H1 (cell line): ENCODE data around the gene CBFA2T2. TPM values are rescaled to one million over a fixed set of nuclear protein-coding genes. Genes with fewer than 3 reads are reported as not detected.

Source experiments
- CTCF ChIA-PET: fragments of 300-600 bp; sonication (Branson Sonifier 250); formaldehyde crosslinking; loops from one replicate; lab custom pipeline; 2021; ENCODE audit not compliant: partially characterized antibody; lab: Charles Lee
- POLR2A ChIA-PET: fragments of 300-600 bp; sonication (Branson Sonifier 250); formaldehyde crosslinking; loops from one replicate; lab custom pipeline; 2021; ENCODE audit warnings: inconsistent platforms; ENCODE audit not compliant: partially characterized antibody; lab: Charles Lee
- DNase-seq, 2 experiments: peaks; one replicate each; pipeline versions ENCODE4 v3.0.0 to v3.0.0-alpha.2; 2010 to 2022; ENCODE audit warnings: low spot score in 2 of 2, low read depth in 1 of 2, mixed read lengths in 1 of 2
- FAIRE-seq: peaks from 2 replicates; lab custom pipeline; 2011; peaks lifted over from hg19 to GRCh38; lab: Jason Lieb, UNC
- H2AFZ ChIP-seq: 2 replicates; pipeline ENCODE4 v1.8.1; 2012; ENCODE audit warnings: low read length, inconsistent platforms
- H2AK5ac ChIP-seq: 2 replicates; pipeline ENCODE4 v1.6.1; 2013; ENCODE audit warnings: low read depth, low read length
- H2BK120ac ChIP-seq: replicated peaks from 2 replicates; pipeline ENCODE3; 2013; ENCODE audit warnings: low read depth, low read length, inconsistent platforms
- H2BK12ac ChIP-seq: 2 replicates; pipeline ENCODE4 v1.6.1; 2013; ENCODE audit warnings: low read depth, low read length
- H2BK15ac ChIP-seq: 2 replicates; pipeline ENCODE4 v1.6.1; 2013; ENCODE audit warnings: low read length
- H2BK20ac ChIP-seq: 2 replicates; pipeline ENCODE4 v1.6.1; 2013; ENCODE audit warnings: low read length
- H2BK5ac ChIP-seq: 2 replicates; pipeline ENCODE4 v1.6.1; 2013; ENCODE audit warnings: low read depth, low read length
- H3K14ac ChIP-seq: 2 replicates; pipeline ENCODE4 v1.6.1; 2013; ENCODE audit warnings: inconsistent platforms; ENCODE audit not compliant: insufficient read length
- H3K18ac ChIP-seq: 2 replicates; pipeline ENCODE4 v1.6.1; 2013; ENCODE audit warnings: low read length; ENCODE audit errors: extremely low read depth
- H3K23ac ChIP-seq: 2 replicates; pipeline ENCODE4 v1.6.1; 2013; ENCODE audit warnings: inconsistent platforms; ENCODE audit not compliant: insufficient read length
- H3K23me2 ChIP-seq: 2 replicates; pipeline ENCODE4 v1.6.1; 2013; ENCODE audit warnings: low read depth, low read length
- H3K27ac ChIP-seq: 2 replicates; pipeline ENCODE4 v1.6.1; 2011; ENCODE audit warnings: low read depth, low read length, inconsistent platforms
- H3K27me3 ChIP-seq, 4 experiments: replicated peaks in 1 of 4; 1 replicate in 1 of 4; 2 replicates in 3 of 4; pipeline versions ENCODE4 v1.6.1 to v1.8.1; 2011 to 2013; ENCODE audit warnings: low read length in 3 of 4, mild to moderate bottlenecking in 3 of 4, inconsistent platforms in 2 of 4, mixed read lengths in 2 of 4, moderate library complexity in 1 of 4; ENCODE audit not compliant: control insufficient read depth in 3 of 4, insufficient read depth in 3 of 4; ENCODE audit errors: extremely low read depth in 1 of 4
- H3K36me3 ChIP-seq, 4 experiments: 2 replicates each; pipeline versions ENCODE4 v1.6.1 to v1.8.1; 2011 to 2013; ENCODE audit warnings: mild to moderate bottlenecking in 4 of 4, low read length in 3 of 4, moderate library complexity in 2 of 4, control low read depth in 1 of 4, inconsistent platforms in 1 of 4; ENCODE audit not compliant: insufficient read depth in 4 of 4, control insufficient read depth in 2 of 4
- H3K4ac ChIP-seq: replicated peaks from 2 replicates; pipeline ENCODE3; 2013; ENCODE audit warnings: low read length, low read depth, mixed read lengths, inconsistent platforms; ENCODE audit not compliant: insufficient read length
- H3K4me1 ChIP-seq, 4 experiments: replicated peaks in 1 of 4; 1 replicate in 1 of 4; 2 replicates in 3 of 4; pipeline versions ENCODE4 v1.6.1 to v1.8.1; 2011 to 2013; ENCODE audit warnings: low read length in 3 of 4, inconsistent platforms in 2 of 4, mixed read lengths in 1 of 4; ENCODE audit not compliant: insufficient read depth in 4 of 4, control insufficient read depth in 3 of 4
- H3K4me2 ChIP-seq, 2 experiments: 2 replicates each; pipeline versions ENCODE4 v1.6.1 to v1.8.1; 2011 to 2013; ENCODE audit warnings: low read depth in 2 of 2, low read length in 2 of 2, control low read depth in 1 of 2, inconsistent platforms in 1 of 2, mild to moderate bottlenecking in 1 of 2; ENCODE audit not compliant: insufficient read depth in 1 of 2
- H3K4me3 ChIP-seq, 4 experiments: fragments of 200-600, 300-600 bp in 1 of 4; sonication (generic), shearing (Covaris generic), sonication (Bioruptor Twin) in 1 of 4; 2 replicates each; pipeline versions ENCODE4 v1.5.1 to v1.8.1; 2011 to 2016; ENCODE audit warnings: low read length in 4 of 4, low read depth in 3 of 4, control low read depth in 2 of 4, inconsistent platforms in 2 of 4, mild to moderate bottlenecking in 2 of 4, mixed read lengths in 1 of 4, moderate library complexity in 1 of 4; ENCODE audit not compliant: insufficient read depth in 2 of 4; ENCODE audit errors: extremely low read depth in 1 of 4
- H3K56ac ChIP-seq: replicated peaks from 2 replicates; pipeline ENCODE3; 2013; ENCODE audit warnings: low read depth, mild to moderate bottlenecking, mixed read lengths, low read length, inconsistent platforms; ENCODE audit not compliant: insufficient read length
- H3K79me1 ChIP-seq: 2 replicates; pipeline ENCODE4 v1.6.1; 2013; ENCODE audit warnings: low read depth, low read length, control low read depth
- H3K79me2 ChIP-seq, 2 experiments: 2 replicates each; pipeline versions ENCODE4 v1.6.1 to v1.8.1; 2012 to 2013; ENCODE audit warnings: low read length in 2 of 2, mild to moderate bottlenecking in 2 of 2, inconsistent platforms in 1 of 2; ENCODE audit not compliant: insufficient read depth in 2 of 2, control insufficient read depth in 1 of 2
- H3K9ac ChIP-seq, 4 experiments: replicated peaks in 1 of 4; 1 replicate in 1 of 4; 2 replicates in 3 of 4; pipeline versions ENCODE4 v1.6.1 to v1.8.1; 2011 to 2013; ENCODE audit warnings: low read depth in 3 of 4, low read length in 3 of 4, control low read depth in 2 of 4, mild to moderate bottlenecking in 2 of 4, moderate library complexity in 2 of 4, inconsistent platforms in 1 of 4; ENCODE audit errors: extremely low read depth in 1 of 4
- H3K9me3 ChIP-seq, 2 experiments: 2 replicates each; pipeline versions ENCODE4 v1.6.1 to v1.8.1; 2012 to 2013; ENCODE audit warnings: mild to moderate bottlenecking in 2 of 2, moderate library complexity in 2 of 2, control low read depth in 1 of 2, inconsistent platforms in 1 of 2, low read depth in 1 of 2, low read length in 1 of 2, mixed read lengths in 1 of 2; ENCODE audit not compliant: insufficient read depth in 2 of 2
- H4K20me1 ChIP-seq, 2 experiments: replicated peaks in 1 of 2; 2 replicates each; pipeline versions ENCODE3 to v1.8.1; 2011 to 2013; ENCODE audit warnings: inconsistent platforms in 2 of 2, low read length in 2 of 2, mild to moderate bottlenecking in 1 of 2; ENCODE audit not compliant: insufficient read depth in 2 of 2, control insufficient read depth in 1 of 2
- H4K5ac ChIP-seq: 2 replicates; pipeline ENCODE4 v1.6.1; 2013; ENCODE audit warnings: low read length, low read depth, mixed read lengths, inconsistent platforms; ENCODE audit not compliant: insufficient read length
- H4K8ac ChIP-seq: 2 replicates; pipeline ENCODE4 v1.8.0; 2013; ENCODE audit warnings: mild to moderate bottlenecking, moderate library complexity, low read length, inconsistent platforms; ENCODE audit not compliant: insufficient read depth; ENCODE audit errors: extremely low read depth
- H4K91ac ChIP-seq: replicated peaks from 2 replicates; pipeline ENCODE3; 2013; ENCODE audit warnings: low read length, mixed read lengths, inconsistent platforms; ENCODE audit not compliant: insufficient read length
- ASH2L ChIP-seq: fragments of 200-600, 300-600 bp; sonication (generic); IDR thresholded peaks from one replicate; pipeline ENCODE4 v1.7.1; 2017; ENCODE audit warnings: low read length
- ATF2 ChIP-seq: IDR thresholded peaks from 2 replicates; pipeline ENCODE4 v1.6.1; 2012; ENCODE audit warnings: low read length, inconsistent platforms
- ATF3 ChIP-seq: IDR thresholded peaks from 2 replicates; pipeline ENCODE4 v1.6.1; 2011; ENCODE audit warnings: low read depth, mild to moderate bottlenecking, low read length; ENCODE audit not compliant: insufficient read depth
- BRCA1 ChIP-seq: IDR thresholded peaks from 2 replicates; pipeline ENCODE4 v1.6.1; 2012; ENCODE audit warnings: low read depth, low read length, improper control_type of control experiment
- CBX5 ChIP-seq: fragments of 300-800, 300-1000 bp; sonication (generic); IDR thresholded peaks from 2 replicates; pipeline ENCODE4 v1.7.1; 2016; ENCODE audit warnings: antibody characterized with exemption, low read length, low read depth
- KDM1A ChIP-seq: fragments of 200-600, 300-600 bp; sonication (generic); IDR thresholded peaks from 2 replicates; pipeline ENCODE4 v1.7.1; 2016; ENCODE audit warnings: mild to moderate bottlenecking, low read length, borderline replicate concordance
- POLR2AphosphoS5 ChIP-seq: IDR thresholded peaks from 2 replicates; pipeline ENCODE4 v1.6.1; 2011; ENCODE audit warnings: low read depth, low read length
- POU5F1 ChIP-seq: IDR thresholded peaks from 2 replicates; pipeline ENCODE4 v1.6.1; 2011; ENCODE audit warnings: low read depth, mild to moderate bottlenecking, low read length, moderate library complexity
- RAD21 ChIP-seq, 2 experiments: IDR thresholded peaks in 1 of 2; conservative IDR thresholded peaks in 1 of 2; 2 replicates each; pipeline ENCODE4 v1.6.1; 2011; ENCODE audit warnings: low read depth in 2 of 2, low read length in 2 of 2, improper control_type of control experiment in 1 of 2, inconsistent platforms in 1 of 2, mild to moderate bottlenecking in 1 of 2, moderate library complexity in 1 of 2
- SIN3A ChIP-seq, 2 experiments: IDR thresholded peaks in 1 of 2; conservative IDR thresholded peaks in 1 of 2; 2 replicates each; pipeline ENCODE4 v1.6.1; 2011 to 2012; ENCODE audit warnings: low read length in 2 of 2, improper control_type of control experiment in 1 of 2, low read depth in 1 of 2, mild to moderate bottlenecking in 1 of 2
- SIX5 ChIP-seq: IDR thresholded peaks from 2 replicates; pipeline ENCODE4 v1.6.1; 2011; ENCODE audit warnings: mild to moderate bottlenecking, low read depth, low read length
- TCF12 ChIP-seq: IDR thresholded peaks from 2 replicates; pipeline ENCODE4 v1.6.1; 2011; ENCODE audit warnings: low read depth, mild to moderate bottlenecking, low read length
- WGBS, 2 experiments: shearing (Covaris generic) in 1 of 2; methylation state at CpG; one replicate each; pipeline versions ENCODE4 v1.1.6 to v1.1.7; 2013 to 2015; ENCODE audit warnings: low lambda C conversion rate in 2 of 2, mixed read lengths in 2 of 2, inconsistent platforms in 1 of 2, low coverage in 1 of 2, missing lambda C conversion rate in 1 of 2; ENCODE audit not compliant: insufficient replicate concordance in 2 of 2, insufficient coverage in 1 of 2, insufficient read length in 1 of 2; ENCODE audit errors: extremely low coverage in 1 of 2, missing lambda C conversion rate in 1 of 2; 5-methylcytosine and 5-hydroxymethylcytosine counted together
- polyA plus RNA-seq, 7 experiments: library from polyadenylated mRNA; depleted of rRNA in 3 of 7; stranded (reverse) in 5 of 7; unstranded in 2 of 7; fragments of >200 nt in 5 of 7; fragments of 200-250 nt in 2 of 7; gene quantifications; 1 replicate in 5 of 7; 2 replicates in 1 of 7; 4 replicates in 1 of 7; pipeline versions ENCODE4 v1.2.1 to v1.2.3, GENCODE V29; 2011 to 2013; ENCODE audit warnings: missing spikeins in 2 of 7, mixed read lengths in 2 of 7
- total RNA-seq: library from RNA; stranded (reverse); fragmentation: NEBNext Ultra II Directional; extraction: Animal tissue kit (Norgen Biotek cat#: 25700); gene quantifications from 2 replicates; pipeline ENCODE4 v1.2.1, GENCODE V29; 2021

Gene CBFA2T2
- total and polyA plus RNA-seq, 2 of the 8 experiments (the other 6 are each of a cell fraction or from before 2014, with no cell fraction given): 11.6 to 12.9 TPM

- no peaks in the 10 kb centered on the region for H3K23me2 ChIP-seq
- H2AFZ ChIP-seq: no peak overlapping the region
- no peak overlapping the region for H3K9ac ChIP-seq
- H3K27ac ChIP-seq: no peak overlapping the region
- CTCF ChIA-PET: interaction anchor here (1.8 kb wide), 1 partner anchor 23 kb away, joined by 7 read pairs; no protein-coding TSS in a partner anchor
- no peak overlapping the region for H2AK5ac ChIP-seq
- no peaks in the 10 kb centered on the region for H3K79me1 ChIP-seq
- H2BK12ac ChIP-seq: no peak overlapping the region
- no peak overlapping the region for H3K4ac ChIP-seq
- H3K56ac ChIP-seq: no peak overlapping the region
- POLR2A ChIA-PET: interaction anchor here (0.9 to 1.2 kb wide), 2 partner anchors 16 to 34 kb away, joined by 3 read pairs; no protein-coding TSS in a partner anchor
- H3K9me3 ChIP-seq: no peaks in the 10 kb centered on the region
- H4K8ac ChIP-seq: no peak overlapping the region
- FAIRE-seq (no peak), DNase-seq (no peak)
- no peaks in the 10 kb centered on the region for H3K79me2 ChIP-seq
- no peak overlapping the region for H3K14ac ChIP-seq
- no peak overlapping the region for H3K23ac ChIP-seq
- no peak overlapping the region for H2BK15ac ChIP-seq
- H4K91ac ChIP-seq: no peak overlapping the region
- H3K4me2 ChIP-seq: no peak overlapping the region
- no peak overlapping the region for H2BK20ac ChIP-seq
- no peak overlapping the region for H2BK120ac ChIP-seq
- H4K20me1 ChIP-seq: no peaks in the 10 kb centered on the region
- H2BK5ac ChIP-seq: no peak overlapping the region
- 87% methylated on average over 5 of the region's 5 CpGs; no CpG with 5 or more reads in 1 of the 2 experiments for WGBS, 2 experiments
- no peak overlapping the region for H4K5ac ChIP-seq
- no peaks in the 10 kb centered on the region for H3K36me3 ChIP-seq
- TF ChIP-seq TCF12 (no peak), ATF2 (no peak), KDM1A (no peak), BRCA1 (no peak), CBX5 (no peak), ATF3 (no peak), SIX5 (no peak), POLR2AphosphoS5 (no peak), POU5F1 (no peak), ASH2L (no peak), RAD21 (IDR thresholded peaks at IDR 0.05 in 1 of 2, conservative IDR thresholded peaks at IDR 0.05 in 1 of 2; ENCODE audit: low read depth in 2 of 2, low read length in 2 of 2) (no peak), SIN3A (conservative IDR thresholded peaks at IDR 0.05 in 1 of 2, IDR thresholded peaks at IDR 0.05 in 1 of 2; ENCODE audit: low read depth in 1 of 2, low read length in 2 of 2) (no peak)
- no peaks in the 10 kb centered on the region for H3K27me3 ChIP-seq
- no peak overlapping the region for H3K18ac ChIP-seq
- H3K4me3 ChIP-seq: no peak overlapping the region
- H3K4me1 ChIP-seq: peaks cover 3 to 16% (median 10%) of the 10 kb centered on the region in 4 experiments
Measured at GRCh38 chr20:33480048-33480447, 9.8 kb upstream of the CBFA2T2 start.
